ENCODE measurements around the gene CREB3L4.

GRCh38 chr1:153968408-153968807, 706 bp downstream of the CREB3L4 start:
- TF ChIP-seq CTCF (conservative IDR thresholded peaks at IDR 0.05 in 1 of 2, IDR thresholded peaks at IDR 0.05 in 1 of 2; ENCODE audit: low read depth in 1 of 2, low read length in 2 of 2) = no peak
- TF ChIP-seq EZH2 (IDR thresholded peaks at IDR 0.05; ENCODE audit: low read length, missing control alignments) = no peak

All from fibroblast of lung (primary cell).